ENCODE results near the gene DNAH8. TPM values are rescaled to one million over a fixed set of nuclear protein-coding genes. Genes with fewer than 3 reads are reported as not detected.

DNAH8 gene
- total and polyA plus RNA-seq, 10 donors, result 0.20 to 15.6 (median 5.2) TPM

DNA sequence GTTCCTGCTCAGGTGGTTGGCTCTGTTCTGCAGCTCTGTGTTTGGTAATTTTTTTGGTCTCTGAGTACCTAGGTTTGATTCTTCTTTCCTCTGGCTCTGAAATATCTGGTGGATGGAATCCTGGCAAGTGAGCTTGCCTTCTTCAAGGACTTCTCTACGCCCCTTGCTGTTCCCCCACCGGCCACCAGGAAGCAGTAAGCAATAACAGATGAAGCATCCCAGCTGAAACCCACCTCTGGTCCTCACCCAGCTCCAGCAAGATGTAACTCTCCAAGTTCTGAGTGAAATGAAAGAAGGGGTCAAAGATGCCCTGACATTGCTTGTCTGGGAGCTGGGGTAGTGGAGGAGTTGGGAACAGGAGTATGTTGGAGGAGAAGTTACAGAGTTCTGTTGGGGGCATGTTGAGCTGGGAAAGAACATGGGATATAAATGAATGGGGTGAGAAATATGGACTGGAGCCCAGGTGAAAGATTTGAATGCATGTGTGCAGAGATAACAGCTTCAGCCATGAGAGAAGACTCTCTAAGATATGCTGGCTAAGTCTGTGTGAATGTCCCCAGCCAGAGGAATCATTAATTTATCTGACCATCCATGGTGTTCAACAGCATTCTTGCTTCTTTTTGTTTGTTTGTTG lies 282.1 kb downstream of the DNAH8 start:
- Histone ChIP-seq H3K4me1 (no peaks in the 10 kb centered on the region), H3K27me3 (replicated peaks in 1 of 7) (peaks cover 0 to 39% (median 5%) of the 10 kb centered on the region in 7 donors), H3K27ac (no peak overlapping the region), H3K4me3 (no peak overlapping the region), H3K9me3 (no peaks in the 10 kb centered on the region), H3K36me3 (no peaks in the 10 kb centered on the region)
- intact Hi-C loops (cut with DNase I; ENCODE audit: low total_unique reads), result no loop called here
- WGBS, 5 donors, result 4 to 8% (median 5%) methylated on average over 2 of the region's 2 CpGs
- no peak for DNase-seq
- TF ChIP-seq POLR2AphosphoS5 (IDR thresholded peaks at IDR 0.05), result no peak
- TF ChIP-seq, protein P1, sequence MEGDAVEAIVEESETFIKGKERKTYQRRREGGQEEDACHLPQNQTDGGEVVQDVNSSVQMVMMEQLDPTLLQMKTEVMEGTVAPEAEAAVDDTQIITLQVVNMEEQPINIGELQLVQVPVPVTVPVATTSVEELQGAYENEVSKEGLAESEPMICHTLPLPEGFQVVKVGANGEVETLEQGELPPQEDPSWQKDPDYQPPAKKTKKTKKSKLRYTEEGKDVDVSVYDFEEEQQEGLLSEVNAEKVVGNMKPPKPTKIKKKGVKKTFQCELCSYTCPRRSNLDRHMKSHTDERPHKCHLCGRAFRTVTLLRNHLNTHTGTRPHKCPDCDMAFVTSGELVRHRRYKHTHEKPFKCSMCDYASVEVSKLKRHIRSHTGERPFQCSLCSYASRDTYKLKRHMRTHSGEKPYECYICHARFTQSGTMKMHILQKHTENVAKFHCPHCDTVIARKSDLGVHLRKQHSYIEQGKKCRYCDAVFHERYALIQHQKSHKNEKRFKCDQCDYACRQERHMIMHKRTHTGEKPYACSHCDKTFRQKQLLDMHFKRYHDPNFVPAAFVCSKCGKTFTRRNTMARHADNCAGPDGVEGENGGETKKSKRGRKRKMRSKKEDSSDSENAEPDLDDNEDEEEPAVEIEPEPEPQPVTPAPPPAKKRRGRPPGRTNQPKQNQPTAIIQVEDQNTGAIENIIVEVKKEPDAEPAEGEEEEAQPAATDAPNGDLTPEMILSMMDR (IDR thresholded peaks at IDR 0.05 in 8 of 11, conservative IDR thresholded peaks at IDR 0.05 in 3 of 11), result peak in 5 of 11 experiments; percentile 29 to 50 (median 40)

DNA sequence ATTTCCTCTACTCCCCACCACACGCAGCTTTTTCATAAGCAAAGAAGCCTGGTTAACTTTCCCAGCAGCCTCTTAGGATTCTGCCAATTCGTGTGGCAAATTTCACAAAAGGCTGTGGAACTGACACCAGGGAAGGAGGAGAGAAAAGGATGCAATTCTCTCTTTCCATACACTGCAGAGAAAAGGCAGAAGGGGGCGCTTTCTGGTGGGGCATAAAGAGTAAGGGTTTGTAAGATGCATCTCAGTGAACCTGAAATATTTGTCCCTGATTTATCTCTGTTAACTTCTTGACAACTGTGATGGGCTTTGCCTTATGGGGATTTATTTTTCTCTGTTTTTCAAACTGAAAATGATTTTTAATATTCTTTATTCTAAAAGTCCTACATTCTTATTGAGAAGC lies 288.0 kb downstream of the DNAH8 start:
- TF ChIP-seq POLR2AphosphoS5 (IDR thresholded peaks at IDR 0.05) (no peak), POLR2A (IDR thresholded peaks at IDR 0.05) (no peak)
- TF ChIP-seq, protein P1 (IDR thresholded peaks at IDR 0.05 in 8 of 11, conservative IDR thresholded peaks at IDR 0.05 in 3 of 11), result no peak
- H3K4me1 ChIP-seq, result no peaks in the 10 kb centered on the region
- H3K36me3 ChIP-seq, result no peaks in the 10 kb centered on the region
- H3K27ac ChIP-seq, result no peak overlapping the region
- intact Hi-C loops (cut with DNase I; ENCODE audit: low total_unique reads), result no loop called here
- no peak overlapping the region for H3K4me3 ChIP-seq
- H3K27me3 ChIP-seq (replicated peaks in 1 of 7), result peaks cover 0 to 57% (median 0%) of the 10 kb centered on the region in 7 donors
- WGBS, 5 donors, result 3 to 12% (median 10%) methylated on average over 3 of the region's 3 CpGs
- no peak for DNase-seq
- no peaks in the 10 kb centered on the region for H3K9me3 ChIP-seq

DNA sequence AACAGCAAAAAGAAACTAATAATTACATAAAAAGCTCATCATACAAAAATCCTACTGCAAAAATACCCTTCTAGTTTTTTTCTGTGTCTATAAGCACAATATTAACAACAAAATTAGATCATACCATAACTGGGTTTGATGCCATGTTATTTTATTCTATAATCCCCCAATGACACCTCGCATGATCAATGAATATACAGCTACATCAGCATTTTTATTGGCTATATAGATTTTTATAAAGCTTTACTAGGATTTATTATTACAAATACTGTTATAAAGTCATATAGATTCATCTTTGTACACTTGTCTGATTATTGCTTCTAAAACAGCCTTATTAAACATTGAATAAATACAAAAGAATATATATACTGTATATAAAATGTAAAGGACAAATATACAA lies 288.4 kb downstream of the DNAH8 start:
- Histone ChIP-seq H3K36me3 (no peaks in the 10 kb centered on the region), H3K4me1 (no peaks in the 10 kb centered on the region), H3K27me3 (replicated peaks in 1 of 7) (peaks cover 0 to 61% (median 0%) of the 10 kb centered on the region in 7 donors), H3K9me3 (no peaks in the 10 kb centered on the region), H3K4me3 (no peak overlapping the region), H3K27ac (no peak overlapping the region)
- no peak for TF ChIP-seq POLR2A (IDR thresholded peaks at IDR 0.05)
- TF ChIP-seq, protein P1 (IDR thresholded peaks at IDR 0.05 in 8 of 11, conservative IDR thresholded peaks at IDR 0.05 in 3 of 11), result no peak
- TF ChIP-seq POLR2AphosphoS5 (IDR thresholded peaks at IDR 0.05), result no peak
- DNase-seq, result no peak
- 86 to 92% (median 87%) methylated on average over 1 of the region's 1 CpG for WGBS, 5 donors
- intact Hi-C loops (cut with DNase I; ENCODE audit: low total_unique reads), result no loop called here

DNA sequence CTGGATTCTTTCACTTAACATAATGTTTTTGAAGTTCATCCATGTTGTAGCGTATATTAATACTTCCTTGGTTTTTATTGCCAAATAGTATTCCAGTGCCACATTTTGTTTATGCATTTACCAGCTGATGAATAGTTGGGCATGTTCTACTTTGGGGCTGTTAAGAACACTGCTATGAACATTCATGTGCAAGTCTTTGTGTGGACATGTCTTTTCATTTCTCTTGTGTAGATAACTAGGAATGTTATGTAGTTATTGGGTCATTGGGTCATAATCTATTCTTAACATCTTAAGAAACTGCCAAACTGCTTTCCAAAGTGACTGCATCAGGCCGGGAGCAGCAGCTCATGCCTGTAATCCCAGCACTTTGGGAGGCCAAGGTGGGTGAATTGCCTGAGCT lies 289.7 kb downstream of the DNAH8 start:
- Histone ChIP-seq H3K9me3 (no peaks in the 10 kb centered on the region), H3K27ac (no peak overlapping the region), H3K4me1 (no peaks in the 10 kb centered on the region), H3K27me3 (replicated peaks in 1 of 7) (peaks cover 0 to 69% (median 0%) of the 10 kb centered on the region in 7 donors), H3K4me3 (no peak overlapping the region), H3K36me3 (no peaks in the 10 kb centered on the region)
- TF ChIP-seq POLR2AphosphoS5 (IDR thresholded peaks at IDR 0.05) (no peak), POLR2A (IDR thresholded peaks at IDR 0.05) (no peak)
- TF ChIP-seq, protein P1 (IDR thresholded peaks at IDR 0.05 in 8 of 11, conservative IDR thresholded peaks at IDR 0.05 in 3 of 11), result no peak
- intact Hi-C loops (cut with DNase I; ENCODE audit: low total_unique reads), result no loop called here
- DNase-seq, result no peak
- WGBS, 5 donors, result 73 to 94% (median 81%) methylated on average over 2 of the region's 2 CpGs

Measured in spleen (tissue), 11 donors.